ENCODE results near the gene SNED1.

SNED1 gene

DNA sequence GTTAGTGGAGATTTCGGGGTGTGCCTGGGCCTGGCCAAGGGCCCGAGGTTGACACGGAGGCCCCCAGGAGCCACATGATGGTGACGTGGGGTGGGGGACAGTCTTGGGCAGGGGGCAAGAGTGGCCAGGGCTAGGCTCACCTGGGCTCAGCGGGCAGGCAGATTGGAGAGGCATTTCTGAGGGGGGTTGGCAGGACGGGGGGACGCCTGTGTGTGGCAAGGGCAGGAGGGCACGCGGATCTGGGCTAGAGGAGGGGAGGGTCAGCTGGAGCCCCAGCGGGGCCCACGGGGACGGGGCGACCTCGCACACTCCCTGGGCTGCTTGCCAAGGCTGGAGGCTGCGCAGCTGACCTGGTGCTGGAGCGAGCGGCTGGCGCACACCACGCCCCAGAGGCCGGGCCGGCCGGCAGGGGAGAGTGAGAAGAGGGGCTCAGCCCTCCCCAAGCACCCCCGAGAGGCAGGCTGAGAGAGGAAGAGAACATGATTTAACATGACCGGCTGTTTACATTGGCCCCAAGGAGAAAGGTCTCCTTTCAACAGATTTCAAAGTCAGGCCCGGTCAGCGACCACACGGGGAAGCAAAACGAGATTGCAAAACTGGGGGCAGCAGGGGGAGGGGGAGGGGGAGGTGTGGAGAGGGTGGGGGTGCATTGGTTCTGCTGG lies 38.0 kb upstream of the SNED1 start:
- DNase-seq, result peak; percentile 21

DNA sequence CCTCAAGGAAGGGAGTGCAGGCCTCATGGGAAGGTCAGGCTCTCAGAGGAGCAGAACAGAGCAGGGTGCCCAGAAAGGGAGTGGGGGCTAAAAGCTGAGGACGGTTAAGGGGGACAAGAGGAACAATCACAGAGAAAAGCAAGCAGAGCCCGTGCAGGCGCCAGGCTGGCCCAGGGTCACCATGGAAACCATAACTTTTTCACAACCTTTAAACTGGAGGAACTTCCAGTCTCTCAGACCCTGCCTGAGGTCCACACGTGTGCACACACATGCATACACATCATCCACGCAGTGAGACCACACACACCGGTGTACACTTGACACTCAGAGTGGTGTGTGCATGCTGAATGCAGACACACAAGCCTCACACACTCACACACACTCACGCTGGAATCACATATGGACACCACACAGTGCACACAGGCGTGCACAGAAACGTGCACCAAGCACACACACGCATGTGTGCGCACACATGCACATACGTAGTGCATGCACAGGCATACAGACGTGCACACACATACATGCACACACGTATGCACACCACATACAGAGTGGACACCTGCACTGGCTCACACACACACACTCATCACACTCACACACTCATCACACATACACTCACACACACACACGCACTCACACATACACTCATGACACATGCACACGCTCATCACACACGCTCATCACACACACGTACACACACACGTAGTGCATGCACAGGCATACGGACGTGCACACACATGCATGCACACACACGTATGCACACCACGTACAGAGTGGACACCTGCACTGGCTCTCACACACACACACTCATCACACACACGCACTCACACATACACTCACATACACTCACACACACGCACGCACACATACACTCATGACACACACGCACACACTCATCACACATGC lies 37.2 kb upstream of the SNED1 start:
- DNase-seq, result peak; percentile 22

DNA sequence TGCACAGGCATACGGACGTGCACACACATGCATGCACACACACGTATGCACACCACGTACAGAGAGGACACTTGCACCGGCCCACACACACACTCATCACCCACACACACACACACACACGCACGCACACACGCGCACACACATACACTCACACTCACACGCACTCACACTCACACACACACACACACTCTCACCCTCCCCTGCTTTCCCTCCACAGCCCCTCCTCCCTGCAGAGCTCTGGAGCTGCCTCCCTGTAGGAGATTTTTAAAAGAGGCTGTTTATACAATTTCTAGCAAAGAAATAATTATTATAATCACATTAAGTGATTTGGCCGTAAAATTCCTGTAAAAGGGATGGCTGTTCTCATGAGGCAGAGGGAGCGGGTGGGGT lies 36.5 kb upstream of the SNED1 start:
- DNase-seq, result no peak

DNA sequence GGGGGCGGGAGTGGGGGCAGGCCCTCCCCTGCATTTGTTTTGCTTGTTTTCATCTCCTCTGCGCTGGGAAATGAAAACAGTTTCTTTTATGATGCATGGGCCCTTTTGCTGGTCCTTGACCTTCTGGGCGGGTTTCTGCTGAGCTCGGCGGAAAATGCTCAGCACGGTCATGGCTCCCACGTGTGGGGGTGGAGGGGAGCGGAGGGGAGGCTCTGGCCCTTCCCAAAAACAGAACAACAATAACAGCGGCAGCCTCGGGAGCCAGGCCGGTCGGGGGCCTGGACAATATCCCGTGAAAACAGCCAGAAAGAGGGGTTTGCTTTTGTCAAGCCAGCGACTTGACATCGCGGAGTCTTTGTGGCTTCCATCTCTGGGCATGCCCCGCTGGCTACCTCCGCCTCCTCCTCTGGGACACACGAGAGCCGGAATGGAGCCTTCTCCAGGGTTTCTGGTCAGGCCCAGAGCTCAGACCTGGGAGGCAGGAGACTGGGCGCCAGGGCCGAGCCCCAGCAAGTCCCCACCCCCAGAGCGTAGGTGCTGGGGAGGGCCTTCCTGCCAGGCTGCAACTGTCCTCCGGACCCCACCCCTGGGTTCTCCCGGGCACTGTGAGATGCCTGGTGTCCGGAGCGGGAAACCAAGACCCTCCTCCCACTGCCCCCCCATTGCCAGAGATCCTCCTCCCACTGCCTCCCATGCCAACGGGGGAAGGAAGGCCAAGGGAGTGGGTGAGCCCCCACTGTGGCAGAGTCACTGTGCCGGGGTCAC lies 35.9 kb upstream of the SNED1 start:
- peak; percentile 70 for DNase-seq

DNA sequence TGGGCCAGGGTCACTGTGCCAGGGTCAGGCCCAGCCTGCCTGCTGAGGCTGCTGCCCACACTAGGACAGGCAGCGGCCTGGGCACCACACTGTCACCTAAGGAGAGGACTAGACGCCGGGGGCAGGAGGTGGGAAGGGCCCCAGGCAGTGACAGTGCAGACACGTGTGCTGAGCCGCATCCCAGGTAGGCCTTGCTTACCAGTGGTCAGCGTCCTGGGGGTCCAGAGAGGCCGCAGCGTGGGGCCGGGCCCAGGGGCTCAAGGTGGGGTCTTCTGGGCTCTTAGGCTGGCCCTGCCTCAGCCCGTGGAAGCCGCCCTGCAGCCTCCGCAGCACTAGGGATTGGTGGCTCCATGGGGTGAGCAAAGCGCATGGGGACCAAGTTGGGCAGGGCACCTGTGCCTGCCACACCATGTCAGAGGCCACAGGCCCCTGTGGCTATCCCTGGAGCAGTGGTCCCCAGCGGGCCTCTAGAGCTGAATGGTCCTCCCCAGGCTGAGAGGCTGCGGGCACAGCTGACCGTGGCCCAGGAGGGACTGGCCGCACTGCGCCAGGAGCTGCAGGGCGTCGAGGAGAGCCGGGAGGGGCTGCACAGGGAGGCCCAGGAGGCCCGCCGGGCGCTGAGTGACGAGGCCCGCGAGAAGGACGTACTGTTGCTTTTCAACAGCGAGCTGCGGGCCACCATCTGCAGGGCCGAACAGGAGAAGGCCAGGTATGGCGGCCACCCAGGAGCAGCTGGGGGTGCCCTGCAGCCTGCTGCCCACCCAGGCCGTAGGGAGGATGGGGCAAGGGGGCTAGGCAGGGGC lies 35.2 kb upstream of the SNED1 start:
- no peak for DNase-seq

DNA sequence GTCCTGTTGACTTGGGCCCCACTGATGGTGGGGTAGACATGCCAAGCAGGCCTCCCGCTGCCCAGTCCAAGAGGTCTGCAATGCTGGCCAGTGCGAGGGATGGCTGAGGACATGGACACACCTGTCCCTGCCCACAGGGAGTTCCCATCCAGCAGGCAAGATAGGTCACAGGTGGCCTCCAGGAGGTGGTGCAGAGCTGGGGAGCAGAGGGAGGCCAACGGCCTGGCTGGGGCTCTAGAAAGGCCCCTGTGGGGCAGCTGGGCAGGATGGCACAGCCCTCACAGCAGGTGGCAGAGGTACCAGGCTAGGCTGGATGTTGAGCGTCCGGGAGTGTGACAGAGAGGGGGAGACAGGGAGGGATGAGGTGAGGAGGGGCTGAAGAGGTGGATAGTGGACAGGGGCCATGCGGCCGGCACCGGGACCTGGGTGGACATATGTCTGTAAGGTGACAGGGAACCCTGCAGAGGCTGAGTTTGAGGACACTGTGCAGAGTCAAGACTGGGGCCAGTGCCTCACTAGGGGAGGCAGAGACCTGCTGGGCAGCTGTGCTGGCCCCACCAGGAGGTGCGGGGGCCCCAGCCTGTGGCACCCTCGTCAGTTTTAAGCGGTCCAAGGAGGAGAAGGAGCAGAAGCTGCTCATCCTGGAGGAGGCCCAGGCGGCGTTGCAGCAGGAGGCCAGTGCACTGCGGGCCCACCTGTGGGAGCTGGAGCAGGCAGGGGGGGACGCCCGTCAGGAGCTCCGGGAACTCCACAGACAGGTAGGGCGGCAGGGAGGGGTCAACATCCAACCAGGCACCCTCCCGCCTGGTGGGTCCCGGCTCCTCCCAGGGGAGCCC lies 34.3 kb upstream of the SNED1 start:
- no peak for DNase-seq

DNA sequence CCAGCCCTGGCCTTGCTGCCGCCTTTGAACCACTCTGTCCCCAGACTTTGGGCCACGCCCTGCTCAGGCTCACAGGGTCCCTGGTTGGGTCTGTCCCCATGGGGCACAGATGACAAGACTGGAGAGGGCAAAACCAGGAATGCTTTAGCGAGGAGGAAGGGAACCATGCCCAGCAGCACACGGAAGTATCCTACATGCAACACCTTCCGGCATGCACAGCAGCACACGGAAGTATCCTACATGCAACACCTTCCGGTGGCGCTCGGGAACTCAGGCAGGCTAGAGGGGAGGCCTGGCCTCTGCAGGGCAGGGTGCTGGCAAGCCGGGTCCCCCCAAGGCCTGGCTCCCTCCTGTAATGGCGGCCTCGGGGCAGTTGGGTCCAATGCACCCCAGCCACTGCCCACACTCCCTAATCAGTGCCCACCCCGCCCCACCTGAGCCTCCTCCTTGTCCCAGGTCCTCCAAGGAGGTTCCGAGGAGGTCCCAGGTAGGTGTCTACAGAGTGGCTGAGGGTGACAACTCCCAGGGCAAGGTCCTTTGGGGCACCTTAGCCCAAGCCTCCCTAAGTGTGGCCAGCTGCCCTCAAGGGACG lies 33.6 kb upstream of the SNED1 start:
- DNase-seq, result no peak

DNA sequence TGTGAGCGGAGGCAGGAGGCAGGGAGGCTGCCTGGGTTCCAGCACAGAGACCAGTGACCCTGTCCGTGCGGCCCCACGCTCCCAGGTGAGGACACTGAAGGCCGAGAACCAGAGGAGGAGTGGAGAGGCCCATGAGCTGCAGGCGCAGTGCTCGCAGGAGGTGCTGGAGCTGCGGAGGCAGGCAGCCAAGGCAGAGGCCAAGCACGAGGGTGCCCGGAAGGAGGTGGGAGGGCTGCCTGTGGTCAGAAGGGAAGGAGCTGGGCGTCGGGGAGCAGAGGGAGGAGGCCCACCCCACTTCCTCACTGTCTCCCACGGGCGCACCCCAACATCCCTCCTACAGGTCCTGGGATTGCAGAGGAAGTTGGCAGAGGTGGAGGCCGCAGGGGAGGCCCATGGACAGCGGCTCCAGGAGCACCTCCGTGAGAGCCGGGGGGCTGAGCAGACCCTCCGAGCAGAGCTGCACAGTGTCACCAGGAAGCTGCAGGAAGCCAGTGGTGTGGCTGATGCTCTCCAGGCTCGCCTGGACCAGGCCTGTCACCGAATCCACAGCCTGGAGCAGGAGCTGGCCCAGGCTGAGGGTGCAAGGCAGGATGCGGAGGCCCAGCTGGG lies 33.0 kb upstream of the SNED1 start:
- peak; percentile 33 for DNase-seq

DNA sequence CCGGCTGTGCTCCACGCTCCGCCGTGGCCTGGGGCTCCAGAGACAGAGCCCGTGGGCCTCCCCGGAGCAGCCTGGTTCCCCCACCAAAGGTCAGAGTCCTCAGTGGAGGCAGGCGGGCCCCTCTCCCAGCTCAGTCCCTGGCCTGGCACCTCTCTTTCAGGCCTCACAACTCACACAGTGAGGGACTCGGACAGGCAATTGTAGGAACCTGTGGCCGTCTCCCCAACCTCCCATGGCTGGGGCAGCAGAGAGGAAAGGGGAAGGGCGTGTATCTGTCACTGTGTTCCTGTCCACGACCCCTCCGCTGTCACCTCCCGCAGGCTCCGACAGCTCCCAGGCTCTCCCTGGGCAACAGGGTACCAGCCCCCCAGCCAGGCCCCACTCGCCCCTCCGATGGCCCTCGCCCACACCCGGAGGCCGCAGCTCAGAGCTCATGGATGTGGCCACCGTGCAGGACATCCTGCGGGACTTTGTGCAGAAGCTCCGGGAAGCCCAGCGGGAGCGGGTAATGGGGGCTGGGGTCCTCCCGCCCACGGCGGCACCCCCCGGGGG lies 32.4 kb upstream of the SNED1 start:
- DNase-seq, result no peak

DNA sequence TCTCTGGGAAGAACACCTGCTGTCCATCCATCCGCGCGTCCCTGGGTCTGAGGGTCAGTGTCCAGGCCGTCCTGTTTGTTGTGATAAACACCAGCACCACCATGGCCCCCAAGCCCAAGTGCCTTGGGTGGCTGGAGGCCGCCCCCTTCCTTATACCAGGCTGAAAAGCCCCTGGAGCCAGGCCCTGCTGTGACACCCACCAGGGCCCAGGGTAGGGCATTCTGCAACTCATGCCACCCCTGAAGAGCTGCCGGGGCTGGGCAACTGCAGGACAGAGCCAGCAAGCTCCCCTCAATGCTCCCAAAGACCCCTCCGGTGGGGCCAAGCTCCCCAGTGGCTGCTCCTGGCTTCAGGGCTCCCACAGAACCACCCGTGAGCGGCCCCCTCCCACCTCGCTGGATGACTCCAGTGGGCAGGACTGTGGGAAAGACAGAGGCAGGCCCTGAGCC lies 31.9 kb upstream of the SNED1 start:
- DNase-seq, result no peak

DNA sequence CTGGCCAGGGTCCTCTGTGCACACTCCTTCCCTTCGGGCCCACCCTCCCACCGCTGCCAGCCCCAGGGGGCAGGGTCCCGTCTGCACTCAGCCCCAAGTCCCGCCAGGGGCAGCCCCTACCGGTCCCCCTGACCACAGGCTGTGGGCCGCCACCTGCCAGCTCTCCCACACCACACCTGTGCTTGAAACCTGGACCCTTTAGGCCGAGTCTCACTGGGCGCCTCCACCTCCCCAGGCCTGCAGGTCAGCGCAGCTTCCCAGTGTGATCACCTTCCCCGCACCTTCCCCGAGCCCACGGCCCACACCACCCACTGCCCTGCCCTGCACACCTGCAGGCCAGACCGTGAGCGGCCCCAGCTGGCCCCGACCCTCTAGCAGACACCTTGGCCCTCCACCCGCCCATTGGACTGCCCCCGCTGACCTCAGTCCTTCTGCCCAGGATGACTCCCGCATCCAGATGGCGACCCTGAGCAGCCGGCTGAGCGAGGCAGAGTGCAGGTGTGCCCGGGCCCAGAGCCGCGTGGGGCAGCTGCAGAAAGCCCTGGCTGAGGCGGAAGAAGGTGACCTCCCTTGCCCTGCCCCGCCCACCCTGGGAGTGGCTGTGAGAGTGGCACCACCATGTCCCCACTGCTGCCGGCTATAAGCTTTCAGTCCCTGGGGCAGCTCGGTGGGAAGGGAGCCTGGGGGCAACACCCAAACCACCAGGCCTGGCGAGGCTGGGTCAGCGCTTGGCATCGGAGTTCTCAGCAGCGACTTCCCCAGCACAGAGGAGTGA lies 31.3 kb upstream of the SNED1 start:
- DNase-seq, result no peak

DNA sequence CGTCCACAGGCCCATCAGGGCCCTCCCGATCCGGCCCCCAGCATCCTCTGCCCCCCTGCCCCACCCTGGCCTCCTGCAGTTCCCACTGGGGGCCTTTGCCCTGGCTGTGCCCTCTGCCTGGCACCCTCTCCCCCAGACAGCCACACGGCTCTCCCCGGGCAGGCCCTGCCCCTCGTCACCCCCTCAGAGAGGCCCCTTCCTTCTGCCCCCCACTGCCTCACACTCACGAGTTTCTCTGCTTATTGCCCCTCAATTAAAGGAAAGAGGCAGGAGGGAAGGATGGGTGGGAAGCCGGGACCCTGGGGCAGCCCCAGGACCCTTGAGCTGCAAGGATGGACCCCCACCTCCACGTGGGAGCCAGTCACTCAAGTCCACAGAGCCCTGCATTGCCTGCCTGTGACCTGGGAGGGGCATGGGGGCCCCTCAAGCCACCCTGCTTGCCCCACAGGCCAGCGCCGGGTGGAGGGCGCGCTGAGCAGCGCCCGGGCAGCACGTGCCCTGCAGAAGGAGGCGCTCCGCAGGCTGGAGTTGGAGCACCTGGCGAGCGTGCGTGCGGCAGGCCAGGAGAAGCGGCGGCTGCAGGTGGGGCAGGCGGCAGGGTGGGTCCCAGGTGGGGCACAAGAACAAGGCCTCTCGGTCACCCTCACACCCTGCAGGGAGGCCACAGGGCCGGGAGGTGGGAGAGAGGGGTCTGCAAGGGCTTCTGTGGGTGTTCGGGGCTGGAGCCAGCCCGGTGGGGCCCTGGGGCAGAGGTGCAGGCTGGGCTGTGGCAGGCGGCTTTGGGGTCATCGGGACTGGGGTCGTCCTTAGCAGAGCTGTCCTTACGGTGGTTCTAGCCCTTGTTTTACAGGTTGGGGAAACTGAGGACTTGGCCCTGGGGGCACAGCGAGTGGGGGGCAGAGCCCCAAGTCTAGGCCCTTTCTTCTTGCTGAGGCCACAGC lies 30.5 kb upstream of the SNED1 start:
- no peak for DNase-seq

DNA sequence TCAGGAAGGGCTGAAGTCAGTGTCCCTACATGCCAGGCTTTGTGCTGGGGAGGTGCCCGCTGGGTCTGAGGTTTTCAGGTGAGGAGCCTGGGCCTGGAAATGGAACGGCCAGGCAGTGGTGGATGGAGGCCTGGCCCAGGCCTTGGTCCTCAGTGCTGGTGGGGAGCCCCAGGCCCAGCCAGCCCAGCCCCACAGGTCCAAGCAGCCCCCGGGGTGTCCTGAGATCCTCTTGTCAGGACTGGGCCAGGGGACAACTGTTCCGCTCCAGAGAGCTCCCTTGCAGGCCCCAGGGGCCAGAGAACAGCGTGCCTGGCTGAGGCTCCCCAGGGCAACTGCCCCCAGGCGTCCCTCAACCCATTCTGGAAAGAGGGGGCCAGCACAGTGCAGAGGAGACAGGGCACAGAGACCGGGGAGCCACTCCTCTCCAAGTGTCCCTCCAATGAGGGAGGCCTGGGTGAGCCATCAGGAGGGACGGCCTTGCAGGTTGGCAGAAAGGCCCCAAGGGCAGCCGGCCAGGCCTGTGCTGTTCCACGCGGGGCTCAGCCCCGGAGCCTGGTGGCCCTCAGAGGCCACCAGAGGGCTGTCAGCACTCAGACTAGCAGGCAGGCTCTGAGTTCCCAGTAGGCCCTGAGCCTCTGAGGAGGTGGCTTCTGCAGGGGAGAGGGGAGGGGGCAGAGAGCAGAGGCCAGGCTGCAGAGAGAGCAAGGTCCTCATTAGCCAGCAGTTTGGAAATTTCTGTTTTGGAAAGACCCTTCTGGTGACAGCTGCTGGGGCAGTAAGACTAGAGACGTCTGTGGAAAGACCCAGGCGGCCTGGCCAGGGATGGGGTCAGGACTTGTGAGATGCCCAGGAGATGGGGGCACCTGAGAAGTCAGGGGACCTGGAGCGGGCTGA lies 29.4 kb upstream of the SNED1 start:
- no peak for DNase-seq

DNA sequence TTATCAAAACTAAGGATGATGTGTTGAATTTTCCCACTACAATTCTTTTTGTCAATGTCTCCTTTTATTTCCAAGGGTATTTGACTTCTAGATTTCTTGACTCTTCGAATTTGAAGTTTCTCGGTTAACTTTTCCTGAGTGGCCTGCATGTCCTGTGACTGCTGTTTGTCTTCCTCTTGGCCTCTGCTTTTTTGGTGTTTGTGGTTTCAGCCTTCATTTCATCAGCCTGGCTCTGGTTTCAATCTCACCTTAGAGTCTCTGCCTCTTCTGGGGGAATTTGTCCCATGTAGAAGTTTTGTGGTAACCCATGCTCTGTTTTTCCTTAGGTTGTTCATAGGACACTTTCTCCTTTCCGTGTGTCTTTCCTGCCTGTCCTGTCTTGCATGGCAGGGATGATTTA lies 28.3 kb upstream of the SNED1 start:
- no peak for DNase-seq

DNA sequence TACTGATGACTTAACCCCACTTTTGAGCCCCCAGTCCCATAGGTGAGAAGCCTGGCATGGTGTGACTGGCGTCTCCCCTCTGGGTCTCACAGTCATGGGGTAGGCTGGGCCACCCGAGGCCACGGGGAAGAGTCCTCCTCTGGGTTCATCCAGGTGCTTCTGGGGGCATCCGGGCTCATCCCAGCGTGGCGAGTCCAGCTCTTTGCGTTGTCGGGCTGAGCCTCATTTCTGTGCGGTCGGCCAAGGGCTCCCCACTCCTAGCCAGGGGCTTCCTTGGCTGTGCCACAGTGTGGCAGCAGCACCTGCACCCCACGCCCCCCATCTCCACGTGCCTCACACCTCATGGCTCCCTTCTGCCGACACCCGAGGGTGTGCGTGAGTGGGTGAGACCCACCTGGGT lies 27.6 kb upstream of the SNED1 start:
- DNase-seq, result no peak

DNA sequence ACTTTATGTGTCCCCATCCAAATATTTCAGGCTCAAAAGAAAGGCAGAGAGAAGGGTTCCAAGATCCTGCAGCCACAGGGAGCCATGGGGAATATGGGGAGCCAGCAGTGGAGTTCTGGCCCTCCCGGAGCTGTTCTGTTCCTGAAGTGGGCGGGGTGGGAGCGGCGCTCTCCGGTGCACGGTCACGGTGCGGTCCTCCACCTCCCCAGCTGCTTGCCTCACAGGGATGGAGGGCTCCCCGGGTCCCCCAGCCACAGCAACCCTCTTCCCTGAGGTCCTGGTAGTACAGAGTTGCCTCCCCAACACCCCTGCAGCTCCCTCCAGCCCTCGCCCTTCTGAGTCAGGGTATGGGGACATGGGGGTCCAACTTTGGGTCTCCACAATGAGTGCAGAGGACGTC lies 26.2 kb upstream of the SNED1 start:
- DNase-seq, result no peak

Measured in suppressor macrophage treated with lipopolysaccharide for 4 hours (primary cell).